ENCODE measurements around the gene FAT2. TPM values are rescaled to one million over a fixed set of nuclear protein-coding genes. Genes with fewer than 3 reads are reported as not detected.

The FAT2 gene
- total RNA-seq, 1 experiment from 2014 or later, result 0.48 TPM

GRCh38 chr5:151615431-151615830 lies 24.3 kb upstream of the FAT2 start:
- Histone ChIP-seq H3K4me2 (peak overlapping the region; percentile 47), H3K9me2 (ENCODE audit: insufficient read depth) (no peaks in the 10 kb centered on the region), H2AFZ (no peak overlapping the region), H3K36me3 (ENCODE audit: low read depth) (no peaks in the 10 kb centered on the region), H3F3A (ENCODE audit: insufficient read depth, low read depth) (peaks cover 32% of the 10 kb centered on the region), H3K27ac (0 out of 2 replicates have a peak overlapping the region, but pooled peaks have one; percentile 11), H3K27me3 (ENCODE audit: insufficient read depth, low read depth) (no peaks in the 10 kb centered on the region), H4K20me1 (ENCODE audit: insufficient read depth) (no peaks in the 10 kb centered on the region), H3K4me3 (no peak overlapping the region), H3K9me3 (ENCODE audit: insufficient read depth, low read depth) (no peaks in the 10 kb centered on the region), H3K4me1 (replicated peaks; ENCODE audit: insufficient read depth) (peaks cover 70% of the 10 kb centered on the region), H3K79me2 (ENCODE audit: low read depth) (no peaks in the 10 kb centered on the region)
- TF ChIP-seq EZH2 (IDR thresholded peaks at IDR 0.05; ENCODE audit: low read depth) (no peak), CTCF (conservative IDR thresholded peaks at IDR 0.05) (no peak)
- CTCF ChIA-PET, result no interaction called here
- intact Hi-C loops (cut with micrococcal nuclease; ENCODE audit: unreplicated experiment), result loop anchor here (1.0 kb wide), 2 partner anchors 16 to 45 kb away; no protein-coding TSS in a partner anchor
- DNase-seq, result peak; percentile 81 to 84
- POLR2A ChIA-PET (ENCODE audit: unreplicated experiment), result no interaction called here
- BruUV-seq (replicated peaks), result no TSS peak

GRCh38 chr5:151614565-151614964 lies 23.4 kb upstream of the FAT2 start:
- no peak for DNase-seq
- ChIA-PET CTCF (no interaction called here), POLR2A (ENCODE audit: unreplicated experiment) (no interaction called here)
- Histone ChIP-seq H3K27ac (no peak overlapping the region), H3K79me2 (ENCODE audit: low read depth) (no peaks in the 10 kb centered on the region), H2AFZ (no peak overlapping the region), H3K4me3 (no peak overlapping the region), H3K27me3 (ENCODE audit: insufficient read depth, low read depth) (no peaks in the 10 kb centered on the region), H3K9me3 (ENCODE audit: insufficient read depth, low read depth) (no peaks in the 10 kb centered on the region), H4K20me1 (ENCODE audit: insufficient read depth) (no peaks in the 10 kb centered on the region), H3K9me2 (ENCODE audit: insufficient read depth) (no peaks in the 10 kb centered on the region), H3K4me2 (peak overlapping the region; percentile 47), H3F3A (ENCODE audit: insufficient read depth, low read depth) (peaks cover 26% of the 10 kb centered on the region), H3K36me3 (ENCODE audit: low read depth) (no peaks in the 10 kb centered on the region), H3K4me1 (replicated peaks; ENCODE audit: insufficient read depth) (peaks cover 61% of the 10 kb centered on the region)
- TF ChIP-seq EZH2 (IDR thresholded peaks at IDR 0.05; ENCODE audit: low read depth) (no peak), CTCF (conservative IDR thresholded peaks at IDR 0.05) (no peak)
- intact Hi-C loops (cut with micrococcal nuclease; ENCODE audit: unreplicated experiment), result no loop called here
- no TSS peak for BruUV-seq (replicated peaks)

GRCh38 chr5:151612689-151613427 lies 21.7 kb upstream of the FAT2 start:
- H3K4me3 ChIP-seq, result no peak overlapping the region
- DNase-seq, result peak; percentile 51 to 71
- H3K27me3 ChIP-seq (ENCODE audit: insufficient read depth, low read depth), result no peaks in the 10 kb centered on the region
- BruUV-seq (replicated peaks), result no TSS peak
- no peaks in the 10 kb centered on the region for H4K20me1 ChIP-seq (ENCODE audit: insufficient read depth)
- no peaks in the 10 kb centered on the region for H3K79me2 ChIP-seq (ENCODE audit: low read depth)
- peaks cover 17% of the 10 kb centered on the region; the same call in 1 of the 2 replicates for H3F3A ChIP-seq (ENCODE audit: insufficient read depth, low read depth)
- no peak for TF ChIP-seq EZH2 (IDR thresholded peaks at IDR 0.05; ENCODE audit: low read depth)
- no peak for TF ChIP-seq CTCF (conservative IDR thresholded peaks at IDR 0.05)
- ChIA-PET POLR2A (ENCODE audit: unreplicated experiment) (interaction anchor here (0.5 kb wide), 1 partner anchor 913 kb away, joined by 4 read pairs; no protein-coding TSS in a partner anchor), CTCF (no interaction called here)
- intact Hi-C loops (cut with micrococcal nuclease; ENCODE audit: unreplicated experiment), result no loop called here
- H3K4me2 ChIP-seq, result peak overlapping the region; percentile 51
- no peaks in the 10 kb centered on the region for H3K36me3 ChIP-seq (ENCODE audit: low read depth)
- H3K9me2 ChIP-seq (ENCODE audit: insufficient read depth), result no peaks in the 10 kb centered on the region
- H2AFZ ChIP-seq, result no peak overlapping the region
- no peaks in the 10 kb centered on the region for H3K9me3 ChIP-seq (ENCODE audit: insufficient read depth, low read depth)
- no peak overlapping the region for H3K27ac ChIP-seq
- H3K4me1 ChIP-seq (replicated peaks; ENCODE audit: insufficient read depth), result peaks cover 45% of the 10 kb centered on the region

Measured in PC-9 (cell line).